IMR-90 (cell line): Measurements from ENCODE around the gene PIRT. TPM values are rescaled to one million over a fixed set of nuclear protein-coding genes. Genes with fewer than 3 reads are reported as not detected.

Experiments used
- ATAC-seq: fragments of 200-7000 bp; cut with Tn5 transposase; 2 replicates; pipeline ENCODE4 v1.9.1; 2020; ENCODE audit warnings: low read depth, mild to moderate bottlenecking, moderate library complexity
- BruUV-seq: library from RNA; stranded (reverse); fragments of 400-500 nt; replicated peaks from 2 replicates; lab custom pipeline; 2021; lab: Mats Ljungman, UMichigan
- CTCF ChIA-PET: fragments of 300-600 bp; formaldehyde crosslinking; extraction: SDS; loops from one replicate; lab custom pipeline; 2021; ENCODE audit warnings: antibody characterized with exemption; lab: Yijun Ruan, JAX
- POLR2A ChIA-PET: fragments of 300-600 bp; sonication (Branson Sonifier 250); formaldehyde crosslinking; loops from one replicate; lab custom pipeline; 2022; ENCODE audit warnings: antibody characterized with exemption; ENCODE audit not compliant: unreplicated experiment; lab: Charles Lee
- DNase-seq: peaks from one replicate; pipeline ENCODE4 v3.0.0; 2013
- H2AFZ ChIP-seq: replicated peaks from 2 replicates; pipeline ENCODE3; 2013; ENCODE audit warnings: low read length, mild to moderate bottlenecking; ENCODE audit not compliant: poor library complexity
- H2AK5ac ChIP-seq: 2 replicates; pipeline ENCODE4 v1.6.1; 2013; ENCODE audit warnings: low read depth, low read length, inconsistent platforms
- H2AK9ac ChIP-seq: replicated peaks from 2 replicates; pipeline ENCODE3; 2013; ENCODE audit warnings: mild to moderate bottlenecking, low read depth, low read length, moderate library complexity; ENCODE audit not compliant: poor library complexity
- H2BK120ac ChIP-seq: 2 replicates; pipeline ENCODE4 v1.6.1; 2013; ENCODE audit warnings: low read depth, low read length, inconsistent platforms
- H2BK15ac ChIP-seq: 3 replicates; pipeline ENCODE4 v1.6.1; 2013; ENCODE audit warnings: low read depth, low read length, inconsistent platforms
- H2BK20ac ChIP-seq: 2 replicates; pipeline ENCODE4 v1.6.1; 2013; ENCODE audit warnings: low read depth, mild to moderate bottlenecking, inconsistent platforms, low read length, moderate library complexity
- H2BK5ac ChIP-seq: 2 replicates; pipeline ENCODE4 v1.6.1; 2013; ENCODE audit warnings: mild to moderate bottlenecking, low read depth, low read length, inconsistent platforms; ENCODE audit not compliant: poor library complexity, severe bottlenecking
- H3K14ac ChIP-seq: replicated peaks from 2 replicates; pipeline ENCODE4 v1.6.1; 2013; ENCODE audit warnings: low read depth, low read length, inconsistent platforms
- H3K18ac ChIP-seq: 2 replicates; pipeline ENCODE4 v1.6.1; 2013; ENCODE audit warnings: low read depth, low read length, control low read depth
- H3K23ac ChIP-seq: 2 replicates; pipeline ENCODE4 v1.6.1; 2013; ENCODE audit warnings: low read depth, low read length, inconsistent platforms
- H3K27ac ChIP-seq: 2 replicates; pipeline ENCODE4 v1.5.1; 2013; ENCODE audit warnings: mild to moderate bottlenecking, control low read depth, low read length; ENCODE audit not compliant: insufficient read depth
- H3K27me3 ChIP-seq: 2 replicates; pipeline ENCODE4 v1.6.1; 2013; ENCODE audit warnings: low read length; ENCODE audit not compliant: control insufficient read depth, insufficient read depth
- H3K36me3 ChIP-seq: 2 replicates; pipeline ENCODE4 v1.6.1; 2013; ENCODE audit warnings: low read length, mixed read lengths; ENCODE audit not compliant: control insufficient read depth, insufficient read depth
- H3K4ac ChIP-seq: 2 replicates; pipeline ENCODE4 v1.6.1; 2013; ENCODE audit warnings: low read depth, low read length, inconsistent platforms
- H3K4me1 ChIP-seq: 2 replicates; pipeline ENCODE4 v1.6.1; 2013; ENCODE audit warnings: low read length, mixed read lengths; ENCODE audit not compliant: control insufficient read depth, insufficient read depth
- H3K4me2 ChIP-seq: 2 replicates; pipeline ENCODE4 v1.6.1; 2013; ENCODE audit warnings: low read depth, mild to moderate bottlenecking, control low read depth, low read length, moderate library complexity
- H3K4me3 ChIP-seq: 2 replicates; pipeline ENCODE4 v1.5.1; 2013; ENCODE audit warnings: low read depth, mild to moderate bottlenecking, control low read depth, low read length, moderate library complexity; ENCODE audit not compliant: insufficient read depth
- H3K56ac ChIP-seq: 2 replicates; pipeline ENCODE4 v1.6.1; 2013; ENCODE audit warnings: low read length, inconsistent platforms; ENCODE audit not compliant: insufficient read depth; ENCODE audit errors: extremely low read depth
- H3K79me1 ChIP-seq, 2 experiments: 2 replicates each; pipeline ENCODE4 v1.6.1; 2013; ENCODE audit warnings: low read length in 2 of 2, inconsistent platforms in 1 of 2, low read depth in 1 of 2
- H3K9ac ChIP-seq: 2 replicates; pipeline ENCODE4 v1.6.1; 2013; ENCODE audit warnings: low read depth, low read length, control low read depth
- H3K9me1 ChIP-seq: 2 replicates; pipeline ENCODE4 v1.6.1; 2013; ENCODE audit warnings: low read length, inconsistent platforms; ENCODE audit not compliant: insufficient read depth
- H3K9me3 ChIP-seq: 2 replicates; pipeline ENCODE4 v1.6.1; 2013; ENCODE audit warnings: low read length; ENCODE audit not compliant: control insufficient read depth, insufficient read depth
- H4K20me1 ChIP-seq: 2 replicates; pipeline ENCODE4 v1.6.1; 2013; ENCODE audit warnings: low read length, inconsistent platforms; ENCODE audit not compliant: insufficient read depth
- H4K5ac ChIP-seq: 2 replicates; pipeline ENCODE4 v1.6.1; 2013; ENCODE audit warnings: mild to moderate bottlenecking, low read depth, low read length, control low read depth
- H4K8ac ChIP-seq, 2 experiments: 2 replicates each; pipeline ENCODE4 v1.6.1; 2013; ENCODE audit warnings: low read depth in 2 of 2, low read length in 2 of 2, control low read depth in 1 of 2, inconsistent platforms in 1 of 2
- H4K91ac ChIP-seq: 2 replicates; pipeline ENCODE4 v1.6.1; 2013; ENCODE audit warnings: low read depth, low read length, inconsistent platforms; ENCODE audit not compliant: insufficient read depth
- CEBPB ChIP-seq: IDR thresholded peaks from 2 replicates; pipeline ENCODE4 v1.6.1; 2012; ENCODE audit warnings: low read depth, low read length, improper control_type of control experiment
- CHD1 ChIP-seq: IDR thresholded peaks from 2 replicates; pipeline ENCODE4 v1.6.1; 2012; ENCODE audit warnings: low read depth, low read length, improper control_type of control experiment
- CTCF ChIP-seq: conservative IDR thresholded peaks from 2 replicates; pipeline ENCODE4 v1.5.1; 2012; ENCODE audit warnings: mild to moderate bottlenecking, low read depth, low read length, improper control_type of control experiment
- ELK1 ChIP-seq: fragments of 150-350 bp; IDR thresholded peaks from 2 replicates; pipeline ENCODE4 v1.6.1; 2016; ENCODE audit warnings: low read depth, mild to moderate bottlenecking, low read length, moderate library complexity, borderline replicate concordance
- FOS ChIP-seq: fragments of 150-350 bp; IDR thresholded peaks from 2 replicates; pipeline ENCODE4 v1.6.1; 2016; ENCODE audit warnings: low read depth, low read length
- MAFK ChIP-seq: IDR thresholded peaks from 2 replicates; pipeline ENCODE4 v1.6.1; 2012; ENCODE audit warnings: low read depth, low read length, improper control_type of control experiment
- MXI1 ChIP-seq: IDR thresholded peaks from 2 replicates; pipeline ENCODE4 v1.6.1; 2012; ENCODE audit warnings: low read depth, mild to moderate bottlenecking, low read length, moderate library complexity, borderline replicate concordance
- NFE2L2 ChIP-seq: fragments of 150-350 bp; IDR thresholded peaks from 2 replicates; pipeline ENCODE4 v1.6.1; 2016; ENCODE audit warnings: low read depth, mild to moderate bottlenecking, low read length
- POLR2A ChIP-seq: IDR thresholded peaks from 2 replicates; pipeline ENCODE4 v1.6.1; 2012; ENCODE audit warnings: mild to moderate bottlenecking, low read depth, low read length
- RAD21 ChIP-seq: IDR thresholded peaks from 2 replicates; pipeline ENCODE4 v1.6.1; 2012; ENCODE audit warnings: low read length, improper control_type of control experiment
- RCOR1 ChIP-seq: IDR thresholded peaks from 2 replicates; pipeline ENCODE4 v1.6.1; 2012; ENCODE audit warnings: mild to moderate bottlenecking, low read length, improper control_type of control experiment; ENCODE audit not compliant: insufficient replicate concordance
- RFX5 ChIP-seq: IDR thresholded peaks from 2 replicates; pipeline ENCODE4 v1.8.0; 2012; ENCODE audit warnings: low read depth, mild to moderate bottlenecking, low read length, moderate library complexity
- SMC3 ChIP-seq: fragments of 150-350 bp; IDR thresholded peaks from 2 replicates; pipeline ENCODE4 v1.6.1; 2016; ENCODE audit warnings: low read depth, mild to moderate bottlenecking, antibody characterized with exemption, low read length, moderate library complexity
- WGBS, 2 experiments: methylation state at CpG; one replicate each; pipeline versions ENCODE4 v1.1.5 to v1.1.7; 2013; ENCODE audit warnings: missing lambda C conversion rate in 2 of 2; ENCODE audit not compliant: insufficient read length in 1 of 2; ENCODE audit errors: extremely low coverage in 2 of 2; 5-methylcytosine and 5-hydroxymethylcytosine counted together
- dilution Hi-C: fragments of 300-500 bp; cut with HindIII; formaldehyde crosslinking; loops from one replicate; pipeline ENCODE4 v1.14.3; 2018; ENCODE audit warnings: low sequenced_read_pairs; ENCODE audit not compliant: unreplicated experiment
- in situ Hi-C: fragments of 300-500 bp; cut with MboI; formaldehyde crosslinking; loops from 3 replicates; pipeline ENCODE4 v1.14.3; 2019; ENCODE audit warnings: low sequenced_read_pairs, inconsistent platforms, mixed read lengths
- intact Hi-C: fragments of 100-400 bp; cut with micrococcal nuclease; formaldehyde crosslinking; loops from 2 replicates; pipeline ENCODE4 v1.10.0; 2022
- polyA plus RNA-seq, 3 experiments: library from polyadenylated mRNA; depleted of rRNA; stranded (reverse); fragments of >200 nt; gene quantifications; 2 replicates each; pipeline ENCODE4 v1.2.3, GENCODE V29; 2012; ENCODE audit warnings: low replicate concordance in 1 of 3
- total RNA-seq: library from RNA; depleted of rRNA; stranded (reverse); fragments of >200 nt; gene quantifications from 2 replicates; pipeline ENCODE4 v1.2.3, GENCODE V29; 2012

The PIRT gene
- total and polyA plus RNA-seq, 2 of the 4 experiments (the other 2 are of a cell fraction), result not detected

GRCh38 chr17:10792151-10792550 lies 45.7 kb downstream of the PIRT start:
- Histone ChIP-seq H4K20me1 (no peaks in the 10 kb centered on the region), H3K4ac (no peak overlapping the region), H3K56ac (no peak overlapping the region), H3K9ac (no peak overlapping the region), H3K4me3 (no peak overlapping the region), H3K18ac (no peak overlapping the region), H2AK5ac (no peak overlapping the region), H3K27ac (no peak overlapping the region), H3K9me3 (no peaks in the 10 kb centered on the region), H3K36me3 (no peaks in the 10 kb centered on the region), H3K9me1 (no peaks in the 10 kb centered on the region), H3K14ac (no peak overlapping the region), H2BK5ac (no peak overlapping the region), H3K4me1 (no peaks in the 10 kb centered on the region), H4K8ac (no peak overlapping the region), H4K5ac (no peak overlapping the region), H2AK9ac (no peak overlapping the region), H2AFZ (no peak overlapping the region), H3K27me3 (no peaks in the 10 kb centered on the region), H3K79me1 (no peaks in the 10 kb centered on the region), H2BK120ac (no peak overlapping the region), H3K23ac (no peak overlapping the region), H2BK20ac (no peak overlapping the region), H3K4me2 (no peak overlapping the region), H2BK15ac (no peak overlapping the region), H4K91ac (no peak overlapping the region)
- dilution Hi-C loops, result no loop called here
- TF ChIP-seq ELK1 (no peak), NFE2L2 (no peak), SMC3 (no peak), CTCF (no peak), CEBPB (no peak), CHD1 (no peak), MAFK (no peak), RCOR1 (no peak), POLR2A (no peak), MXI1 (no peak), RAD21 (no peak), FOS (no peak), RFX5 (no peak)
- intact Hi-C loops, result no loop called here
- CTCF ChIA-PET, result no interaction called here
- WGBS, 2 experiments, result 75% methylated on average over 5 of the region's 8 CpGs; no CpG with 5 or more reads in 1 of the 2 experiments
- POLR2A ChIA-PET, result interaction anchor here (0.6 kb wide), 1 partner anchor 10 kb away, joined by 8 read pairs; no protein-coding TSS in a partner anchor
- BruUV-seq, result no TSS peak
- in situ Hi-C loops, result no loop called here
- ATAC-seq, result no peak
- DNase-seq, result no peak
